Epithelial cell of proximal tubule (primary cell): Measurements from ENCODE around the gene PLA2G4C. TPM values are rescaled to one million over a fixed set of nuclear protein-coding genes. Genes with fewer than 3 reads are reported as not detected.

Source experiments
- DNase-seq: peaks from one replicate; pipeline ENCODE4 v3.0.0-alpha.2; 2011; ENCODE audit warnings: low read depth
- H3K4me3 ChIP-seq: 2 replicates; pipeline ENCODE4 v1.5.1; 2011; ENCODE audit warnings: low read depth, mild to moderate bottlenecking, low read length
- CTCF ChIP-seq: conservative IDR thresholded peaks from 2 replicates; pipeline ENCODE4 v1.5.1; 2012; ENCODE audit warnings: low read depth, mild to moderate bottlenecking, low read length
- total RNA-seq: library from RNA; depleted of rRNA; stranded (reverse); fragments of >200 nt; gene quantifications from 2 replicates; pipeline ENCODE4 v1.2.3, GENCODE V29; 2015

PLA2G4C gene
- total RNA-seq, 1 donor from 2014 or later: 4.7 TPM

GRCh38 chr19:48036765-48037164 lies 73.9 kb downstream of the PLA2G4C start:
- TF ChIP-seq CTCF: no peak
- H3K4me3 ChIP-seq: no peak overlapping the region

GRCh38 chr19:48033604-48034003 lies 77.0 kb downstream of the PLA2G4C start:
- DNase-seq: no peak
- TF ChIP-seq CTCF: no peak
- no peak overlapping the region for H3K4me3 ChIP-seq

More at GRCh38 chr19:48036765-48037164, 73.9 kb downstream of the PLA2G4C start:
- DNase-seq: no peak

- DNase-seq: no peak
- H3K4me3 ChIP-seq: no peak overlapping the region
- no peak for TF ChIP-seq CTCF
These were observed 80.5 kb downstream of the PLA2G4C start for GRCh38 chr19:48030073-48030472.

GRCh38 chr19:48029431-48029830 lies 81.2 kb downstream of the PLA2G4C start:
- TF ChIP-seq CTCF: no peak
- no peak for DNase-seq

GRCh38 chr19:48025480-48025879 lies 85.1 kb downstream of the PLA2G4C start:
- H3K4me3 ChIP-seq: no peak overlapping the region
- no peak for TF ChIP-seq CTCF
- DNase-seq: no peak

More at GRCh38 chr19:48029431-48029830, 81.2 kb downstream of the PLA2G4C start:
- no peak overlapping the region for H3K4me3 ChIP-seq

GRCh38 chr19:48023518-48023917 lies 87.1 kb downstream of the PLA2G4C start:
- no peak for TF ChIP-seq CTCF
- no peak overlapping the region for H3K4me3 ChIP-seq
- DNase-seq: no peak

GRCh38 chr19:48023011-48023410 lies 87.6 kb downstream of the PLA2G4C start:
- no peak for DNase-seq
- TF ChIP-seq CTCF: no peak

More at GRCh38 chr19:48023011-48023410, 87.6 kb downstream of the PLA2G4C start:
- H3K4me3 ChIP-seq: no peak overlapping the region
